SU-DHL-6 (cell line): ENCODE measurements around the gene TMEM212.

Source experiments
- H2AFZ ChIP-seq: fragments of 200-600 bp; sonication (generic); 2 replicates; pipeline ENCODE4 v1.6.1; 2014; ENCODE audit warnings: low read depth, mild to moderate bottlenecking, moderate library complexity, mixed read lengths, antibody characterized with exemption, low read length; ENCODE audit not compliant: severe bottlenecking
- H3F3A ChIP-seq: fragments of 200-600 bp; shearing (Covaris generic); 2 replicates; pipeline ENCODE4 v1.6.0; 2016; ENCODE audit warnings: antibody characterized with exemption, mild to moderate bottlenecking; ENCODE audit not compliant: insufficient read depth
- H3K27ac ChIP-seq: fragments of 200-600 bp; sonication (generic); 2 replicates; pipeline ENCODE4 v1.5.1; 2016; ENCODE audit warnings: low read depth, mild to moderate bottlenecking, low read length, moderate library complexity, mixed read lengths
- H3K27me3 ChIP-seq: fragments of 200-600 bp; sonication (generic), shearing (Covaris generic); 2 replicates; pipeline ENCODE4 v1.6.0; 2014; ENCODE audit warnings: mild to moderate bottlenecking, low read length
- H3K36me3 ChIP-seq: fragments of 200-600 bp; sonication (generic); 2 replicates; pipeline ENCODE4 v1.6.1; 2014; ENCODE audit warnings: mild to moderate bottlenecking, low read length, mixed read lengths
- H3K4me2 ChIP-seq: fragments of 300-600, 200-600 bp; shearing (Covaris generic), sonication (generic); 2 replicates; pipeline ENCODE4 v1.6.0; 2014; ENCODE audit warnings: low read length, low read depth, mild to moderate bottlenecking; ENCODE audit not compliant: poor library complexity, severe bottlenecking
- H3K4me3 ChIP-seq: fragments of 200-600 bp; sonication (generic); 2 replicates; pipeline ENCODE4 v1.5.1; 2014; ENCODE audit warnings: antibody characterized with exemption, low read length, mild to moderate bottlenecking, mixed read lengths; ENCODE audit not compliant: insufficient read depth, poor library complexity, severe bottlenecking
- H3K79me2 ChIP-seq: fragments of 200-600 bp; sonication (generic); 2 replicates; pipeline ENCODE4 v1.6.1; 2014; ENCODE audit warnings: mild to moderate bottlenecking, low read length, moderate library complexity; ENCODE audit not compliant: insufficient read depth
- H3K9ac ChIP-seq: fragments of 200-600 bp; sonication (generic); 2 replicates; pipeline ENCODE4 v1.7.0; 2014; ENCODE audit warnings: mild to moderate bottlenecking, low read length
- H3K9me2 ChIP-seq: fragments of 200-600 bp; sonication (generic); replicated peaks from 2 replicates; pipeline ENCODE4 v1.6.1; 2014; ENCODE audit warnings: low read length; ENCODE audit not compliant: insufficient read depth
- H3K9me3 ChIP-seq: fragments of 200-600 bp; sonication (generic); 2 replicates; pipeline ENCODE4 v1.6.1; 2014; ENCODE audit warnings: low read length, mixed read lengths; ENCODE audit not compliant: insufficient read depth
- H4K20me1 ChIP-seq: fragments of 200-600 bp; sonication (generic); 2 replicates; pipeline ENCODE4 v1.6.1; 2014; ENCODE audit warnings: low read depth, mild to moderate bottlenecking, antibody characterized with exemption, low read length, moderate library complexity, mixed read lengths
- EZH2phosphoT487 ChIP-seq: fragments of 200-600 bp; sonication (generic), shearing (Covaris generic); conservative IDR thresholded peaks from 2 replicates; pipeline ENCODE4 v1.6.1; 2018; ENCODE audit warnings: mild to moderate bottlenecking, antibody characterized with exemption, low read length, moderate library complexity, mixed read lengths
- TF ChIP-seq, protein P1 (sequence below): fragments of 200-600 bp; sonication (generic); IDR thresholded peaks from one replicate; pipeline ENCODE4 v1.5.1; 2017; ENCODE audit warnings: antibody characterized with exemption, mild to moderate bottlenecking, low read length, moderate library complexity; ENCODE audit not compliant: insufficient read depth, poor library complexity, severe bottlenecking

The TMEM212 gene

DNA sequence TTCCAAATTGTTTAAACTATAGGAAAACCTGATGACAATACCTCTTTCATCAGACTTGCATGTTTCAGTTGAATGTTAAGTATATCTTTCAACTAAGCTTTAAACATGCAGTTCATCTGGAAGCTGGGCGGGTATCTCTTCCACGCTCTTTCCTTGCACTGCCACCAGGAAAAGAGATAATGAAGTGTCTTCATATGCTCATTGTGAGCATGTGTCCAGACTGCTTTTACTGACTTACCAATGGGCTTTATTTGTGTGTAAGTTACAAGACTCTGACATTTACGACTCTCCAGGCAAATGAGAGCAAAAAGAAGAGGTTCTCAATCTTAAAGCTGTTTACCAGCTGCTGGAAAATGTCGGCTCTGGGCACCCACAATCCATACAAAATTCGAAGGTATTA is 52.8 kb downstream of the TMEM212 start:
- H3K79me2 ChIP-seq = no peaks in the 10 kb centered on the region
- no peaks in the 10 kb centered on the region for H4K20me1 ChIP-seq
- H3K9me3 ChIP-seq = no peaks in the 10 kb centered on the region
- H3K9me2 ChIP-seq = no peaks in the 10 kb centered on the region
- no peak overlapping the region for H3K9ac ChIP-seq
- no peaks in the 10 kb centered on the region for H3K27me3 ChIP-seq
- H3K4me3 ChIP-seq = no peak overlapping the region
- H3K27ac ChIP-seq = no peak overlapping the region
- TF ChIP-seq, protein P1, sequence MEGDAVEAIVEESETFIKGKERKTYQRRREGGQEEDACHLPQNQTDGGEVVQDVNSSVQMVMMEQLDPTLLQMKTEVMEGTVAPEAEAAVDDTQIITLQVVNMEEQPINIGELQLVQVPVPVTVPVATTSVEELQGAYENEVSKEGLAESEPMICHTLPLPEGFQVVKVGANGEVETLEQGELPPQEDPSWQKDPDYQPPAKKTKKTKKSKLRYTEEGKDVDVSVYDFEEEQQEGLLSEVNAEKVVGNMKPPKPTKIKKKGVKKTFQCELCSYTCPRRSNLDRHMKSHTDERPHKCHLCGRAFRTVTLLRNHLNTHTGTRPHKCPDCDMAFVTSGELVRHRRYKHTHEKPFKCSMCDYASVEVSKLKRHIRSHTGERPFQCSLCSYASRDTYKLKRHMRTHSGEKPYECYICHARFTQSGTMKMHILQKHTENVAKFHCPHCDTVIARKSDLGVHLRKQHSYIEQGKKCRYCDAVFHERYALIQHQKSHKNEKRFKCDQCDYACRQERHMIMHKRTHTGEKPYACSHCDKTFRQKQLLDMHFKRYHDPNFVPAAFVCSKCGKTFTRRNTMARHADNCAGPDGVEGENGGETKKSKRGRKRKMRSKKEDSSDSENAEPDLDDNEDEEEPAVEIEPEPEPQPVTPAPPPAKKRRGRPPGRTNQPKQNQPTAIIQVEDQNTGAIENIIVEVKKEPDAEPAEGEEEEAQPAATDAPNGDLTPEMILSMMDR = no peak
- TF ChIP-seq EZH2phosphoT487 = no peak
- no peaks in the 10 kb centered on the region for H3K36me3 ChIP-seq
- H3F3A ChIP-seq = no peaks in the 10 kb centered on the region
- H2AFZ ChIP-seq = no peak overlapping the region
- H3K4me2 ChIP-seq = no peak overlapping the region

DNA sequence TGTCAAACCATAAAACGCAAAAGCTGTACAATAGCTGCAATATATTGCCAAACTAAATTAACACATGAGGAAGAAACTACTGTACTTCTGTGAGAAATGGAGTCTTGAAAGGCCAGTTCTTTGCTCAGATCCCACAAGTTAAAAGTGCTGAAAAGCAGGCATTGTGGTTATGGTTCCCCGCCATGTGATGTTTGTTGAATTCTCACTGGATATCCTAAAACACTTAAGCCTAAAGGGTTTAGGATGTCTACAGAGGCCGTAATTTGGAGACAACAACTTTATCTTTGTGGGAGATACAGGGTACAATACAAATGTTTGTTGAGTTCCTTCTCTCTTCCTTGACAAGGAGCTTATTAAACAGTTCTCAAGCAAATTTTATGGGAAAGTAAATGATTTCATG is 53.2 kb downstream of the TMEM212 start:
- Histone ChIP-seq H3K4me2 (no peak overlapping the region), H3K27me3 (no peaks in the 10 kb centered on the region), H2AFZ (no peak overlapping the region), H3K79me2 (no peaks in the 10 kb centered on the region), H4K20me1 (no peaks in the 10 kb centered on the region), H3K4me3 (no peak overlapping the region), H3K9ac (no peak overlapping the region), H3K9me2 (no peaks in the 10 kb centered on the region), H3F3A (no peaks in the 10 kb centered on the region), H3K9me3 (no peaks in the 10 kb centered on the region), H3K27ac (no peak overlapping the region), H3K36me3 (no peaks in the 10 kb centered on the region)
- TF ChIP-seq EZH2phosphoT487 = no peak
- TF ChIP-seq, protein P1 = no peak

DNA sequence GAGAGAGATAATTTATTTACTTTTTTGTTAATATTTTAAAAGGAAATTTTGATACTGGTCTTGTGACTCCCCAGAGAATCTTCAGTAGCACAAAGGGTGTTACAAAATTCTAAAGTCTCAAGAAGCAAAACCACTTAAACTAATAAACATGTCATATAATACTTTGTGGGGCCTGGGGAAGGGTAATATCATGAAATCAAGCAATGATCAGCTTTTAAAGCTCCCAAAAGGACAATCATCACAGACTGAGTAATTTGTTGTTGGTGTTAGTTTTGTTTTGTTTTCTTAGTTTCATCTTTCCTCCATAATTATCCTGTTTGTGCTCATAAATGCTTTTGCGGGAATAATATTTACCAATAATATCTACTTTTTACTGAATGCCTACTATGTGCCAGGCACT is 55.0 kb downstream of the TMEM212 start:
- no peaks in the 10 kb centered on the region for H3K79me2 ChIP-seq
- H3K9ac ChIP-seq = no peak overlapping the region
- H4K20me1 ChIP-seq = no peaks in the 10 kb centered on the region
- no peak overlapping the region for H3K27ac ChIP-seq
- H3K4me3 ChIP-seq = no peak overlapping the region
- H3K4me2 ChIP-seq = no peak overlapping the region
- no peaks in the 10 kb centered on the region for H3K36me3 ChIP-seq
- H3K9me2 ChIP-seq = no peaks in the 10 kb centered on the region
- no peaks in the 10 kb centered on the region for H3F3A ChIP-seq
- no peaks in the 10 kb centered on the region for H3K27me3 ChIP-seq
- H3K9me3 ChIP-seq = no peaks in the 10 kb centered on the region
- TF ChIP-seq, protein P1 = no peak
- TF ChIP-seq EZH2phosphoT487 = no peak
- H2AFZ ChIP-seq = no peak overlapping the region

DNA sequence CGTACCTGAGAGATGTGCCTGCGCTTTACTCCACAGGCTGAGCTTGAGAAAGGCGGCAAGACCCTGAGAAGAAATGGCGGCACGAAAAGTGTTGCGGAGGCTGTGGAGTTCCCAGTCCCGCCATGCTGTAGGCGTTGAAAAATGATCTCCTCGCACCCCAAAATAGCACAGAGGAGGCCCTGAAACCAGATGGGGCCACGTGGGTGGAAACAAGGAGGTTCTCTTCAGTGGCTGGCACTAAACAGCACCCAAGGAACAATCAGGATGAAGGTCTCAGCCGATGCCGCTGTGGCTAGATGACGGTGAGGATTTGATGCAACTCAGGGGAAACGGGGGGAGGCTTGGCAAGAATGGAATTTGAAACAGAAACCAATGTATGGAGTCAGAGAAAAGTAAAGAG is 57.3 kb downstream of the TMEM212 start:
- Histone ChIP-seq H3K79me2 (no peaks in the 10 kb centered on the region), H3K4me3 (no peak overlapping the region), H3K4me2 (no peak overlapping the region), H3K27ac (no peak overlapping the region), H3F3A (no peaks in the 10 kb centered on the region), H3K9ac (no peak overlapping the region), H3K9me3 (no peaks in the 10 kb centered on the region), H3K9me2 (no peaks in the 10 kb centered on the region), H2AFZ (no peak overlapping the region), H3K27me3 (no peaks in the 10 kb centered on the region), H3K36me3 (no peaks in the 10 kb centered on the region), H4K20me1 (no peaks in the 10 kb centered on the region)
- TF ChIP-seq EZH2phosphoT487 = no peak
- TF ChIP-seq, protein P1 = no peak
